GM12892 (cell line): ENCODE data around the gene CNTN5.

ENCODE experiments used
- DNase-seq: peaks from one replicate; pipeline ENCODE4 v3.0.0; 2011; ENCODE audit not compliant: insufficient read length
- FAIRE-seq: peaks from 2 replicates; lab custom pipeline; 2011; peaks lifted over from hg19 to GRCh38; lab: Jason Lieb, UNC
- POLR2A ChIP-seq: IDR thresholded peaks from 2 replicates; pipeline ENCODE4 v1.6.1; 2011; ENCODE audit warnings: low read depth, low read length, control low read depth
- POLR2AphosphoS5 ChIP-seq: IDR thresholded peaks from 2 replicates; pipeline ENCODE4 v1.6.1; 2011; ENCODE audit warnings: low read depth, low read length, control low read depth
- TAF1 ChIP-seq: IDR thresholded peaks from 2 replicates; pipeline ENCODE4 v1.6.1; 2011; ENCODE audit warnings: low read depth, mild to moderate bottlenecking, control low read depth, low read length, borderline replicate concordance

Gene CNTN5

GRCh38 chr11:99349151-99349673, 328.5 kb downstream of the CNTN5 start:
- no peak for DNase-seq
- no peak for TF ChIP-seq POLR2AphosphoS5
- TF ChIP-seq POLR2A = no peak
- TF ChIP-seq TAF1 = no peak
- FAIRE-seq = no peak

- no peak for TF ChIP-seq TAF1
- no peak for TF ChIP-seq POLR2A
- no peak for FAIRE-seq
Measured at GRCh38 chr11:99351624-99352023, 330.9 kb downstream of the CNTN5 start.

GRCh38 chr11:99352642-99353041, 331.9 kb downstream of the CNTN5 start:
- FAIRE-seq (no peak), DNase-seq (no peak)
- TF ChIP-seq POLR2A (no peak), POLR2AphosphoS5 (no peak), TAF1 (no peak)

More at GRCh38 chr11:99351624-99352023, 330.9 kb downstream of the CNTN5 start:
- DNase-seq = no peak

- DNase-seq = no peak
- no peak for FAIRE-seq
- TF ChIP-seq TAF1 (no peak), POLR2A (no peak), POLR2AphosphoS5 (no peak)
Measured at GRCh38 chr11:99366546-99366945, 345.8 kb downstream of the CNTN5 start.

GRCh38 chr11:99368583-99368982, 347.8 kb downstream of the CNTN5 start:
- TF ChIP-seq POLR2A (no peak), POLR2AphosphoS5 (no peak), TAF1 (no peak)
- FAIRE-seq = no peak
- no peak for DNase-seq

- DNase-seq (no peak), FAIRE-seq (no peak)
- TF ChIP-seq POLR2A = no peak
Measured at GRCh38 chr11:99370549-99371216, 349.9 kb downstream of the CNTN5 start.

- no peak for TF ChIP-seq POLR2AphosphoS5
- no peak for TF ChIP-seq POLR2A
- no peak for TF ChIP-seq TAF1
- DNase-seq = no peak
- FAIRE-seq = no peak
Measured at GRCh38 chr11:99371257-99371656, 350.5 kb downstream of the CNTN5 start.

- FAIRE-seq (no peak), DNase-seq (no peak)
- TF ChIP-seq POLR2A (no peak), TAF1 (no peak), POLR2AphosphoS5 (no peak)
Measured at GRCh38 chr11:99376463-99376862, 355.7 kb downstream of the CNTN5 start.

- TF ChIP-seq POLR2A (no peak), POLR2AphosphoS5 (no peak), TAF1 (no peak)
- DNase-seq (no peak), FAIRE-seq (no peak)
Measured at GRCh38 chr11:99383648-99384245, 363.0 kb downstream of the CNTN5 start.

- TF ChIP-seq POLR2AphosphoS5 (no peak), TAF1 (no peak), POLR2A (no peak)
- FAIRE-seq (no peak), DNase-seq (no peak)
Measured at GRCh38 chr11:99391245-99391644, 370.5 kb downstream of the CNTN5 start.

- TF ChIP-seq TAF1 (no peak), POLR2A (no peak), POLR2AphosphoS5 (no peak)
- DNase-seq (no peak), FAIRE-seq (no peak)
Measured at GRCh38 chr11:99406345-99406744, 385.6 kb downstream of the CNTN5 start.

GRCh38 chr11:99410636-99411035, 389.9 kb downstream of the CNTN5 start:
- FAIRE-seq (no peak), DNase-seq (no peak)
- no peak for TF ChIP-seq POLR2A
- no peak for TF ChIP-seq TAF1

- FAIRE-seq = no peak
- no peak for DNase-seq
Measured at GRCh38 chr11:99418927-99419720, 398.4 kb downstream of the CNTN5 start.

More at GRCh38 chr11:99418927-99419720, 398.4 kb downstream of the CNTN5 start:
- TF ChIP-seq POLR2A (no peak), TAF1 (no peak), POLR2AphosphoS5 (no peak)
